DLD1 (cell line): ENCODE data around the gene MED13L.

Experiments
- in situ Hi-C: cut with HindIII; loops from 2 replicates; pipeline ENCODE4 v1.10.0; 2017; ENCODE audit warnings: low sequenced_read_pairs

Gene MED13L

DNA sequence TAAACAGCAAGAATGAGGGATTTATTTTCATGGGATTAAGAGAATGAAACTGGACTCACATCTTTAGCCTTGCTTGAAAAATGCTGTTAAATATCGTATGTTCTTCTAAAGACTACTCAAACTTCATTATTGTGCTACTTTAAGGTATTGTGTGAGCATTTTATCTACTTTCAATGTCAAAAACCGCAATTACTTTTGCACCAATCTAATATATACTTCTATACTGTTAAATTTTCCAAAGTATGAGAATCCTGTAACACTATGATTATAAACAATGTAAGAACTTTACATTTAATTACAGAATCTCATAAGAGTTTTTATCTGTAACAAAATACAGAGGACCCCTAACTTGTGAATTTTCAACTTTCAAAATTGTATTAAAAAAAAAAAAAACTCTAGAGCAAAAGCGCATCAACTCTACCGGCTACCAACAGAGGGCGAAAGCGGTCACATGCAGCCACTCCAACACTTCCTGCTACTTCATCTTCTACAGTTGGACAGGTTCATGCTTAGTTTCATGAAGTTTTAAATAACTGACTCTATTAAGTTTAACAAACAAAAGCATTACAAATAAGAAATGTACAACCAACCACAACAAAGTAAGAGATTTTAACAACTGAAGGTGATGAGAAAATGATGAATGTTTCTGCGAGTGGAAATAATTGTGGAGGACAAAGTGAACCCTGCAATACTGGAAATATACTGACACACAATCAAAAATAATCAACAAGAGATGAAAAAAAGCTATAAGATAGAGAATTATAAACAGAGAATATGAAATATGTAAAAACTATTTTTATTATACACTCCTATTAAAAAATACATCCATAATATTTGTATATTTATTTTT is 210.9 kb downstream of the MED13L start:
- in situ Hi-C loops, result no loop called here

DNA sequence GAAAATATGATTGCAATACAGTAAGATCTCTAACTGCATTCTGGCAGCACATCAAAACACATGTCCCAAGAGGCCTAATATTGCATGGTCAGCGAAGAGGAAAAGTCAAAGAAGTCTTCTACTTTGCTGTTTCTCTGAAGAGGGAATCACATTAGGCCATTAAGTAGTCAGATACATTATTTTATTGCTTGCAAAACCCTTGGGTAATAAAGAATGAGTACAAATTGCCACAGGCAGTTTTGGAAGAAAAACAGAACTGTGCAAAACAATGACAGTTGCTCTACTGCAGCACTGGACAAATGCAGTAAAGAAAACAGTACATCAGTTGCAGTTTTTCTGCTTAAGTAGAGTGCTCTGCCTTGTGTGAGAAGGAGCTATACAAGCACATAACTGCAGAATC is 211.9 kb downstream of the MED13L start:
- in situ Hi-C loops, result no loop called here

DNA sequence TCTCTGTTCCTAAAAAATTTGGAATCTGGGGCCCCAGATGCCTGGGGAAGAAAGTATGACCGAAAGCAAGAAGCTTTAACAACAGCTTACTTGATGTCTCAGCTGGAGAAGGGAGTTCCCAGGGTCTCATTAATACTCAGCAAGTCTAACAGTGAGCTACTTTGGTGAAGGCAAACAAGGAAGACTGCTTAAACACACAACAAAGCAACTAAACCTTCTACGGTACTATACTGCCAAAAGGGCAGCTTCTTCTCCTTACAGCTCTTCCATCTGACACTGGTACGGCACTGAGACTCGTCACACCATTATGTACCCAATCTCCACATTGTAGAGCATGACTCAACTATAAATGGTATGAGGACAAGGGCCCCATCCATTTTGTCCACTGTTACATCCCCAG is 213.0 kb downstream of the MED13L start:
- in situ Hi-C loops, result no loop called here

DNA sequence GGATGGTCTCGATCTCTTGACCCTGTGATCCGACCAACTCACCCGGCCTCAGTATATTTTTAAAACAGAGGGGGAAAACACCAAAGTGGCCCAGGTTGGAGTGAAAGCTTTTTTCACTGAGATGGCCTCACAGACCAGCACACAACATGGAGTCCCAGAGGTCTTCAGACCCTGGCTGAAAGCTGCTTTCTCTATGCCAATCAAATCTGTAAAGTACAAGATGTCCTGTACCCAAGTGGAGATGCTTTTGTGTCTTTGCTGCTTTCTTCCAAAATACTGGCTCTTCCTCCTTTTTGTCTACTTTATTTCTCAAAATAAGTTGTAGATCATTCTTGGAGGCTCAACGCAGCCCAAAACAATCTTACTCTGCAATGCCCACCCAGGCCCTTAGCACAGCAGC is 214.8 kb downstream of the MED13L start:
- in situ Hi-C loops, result no loop called here

DNA sequence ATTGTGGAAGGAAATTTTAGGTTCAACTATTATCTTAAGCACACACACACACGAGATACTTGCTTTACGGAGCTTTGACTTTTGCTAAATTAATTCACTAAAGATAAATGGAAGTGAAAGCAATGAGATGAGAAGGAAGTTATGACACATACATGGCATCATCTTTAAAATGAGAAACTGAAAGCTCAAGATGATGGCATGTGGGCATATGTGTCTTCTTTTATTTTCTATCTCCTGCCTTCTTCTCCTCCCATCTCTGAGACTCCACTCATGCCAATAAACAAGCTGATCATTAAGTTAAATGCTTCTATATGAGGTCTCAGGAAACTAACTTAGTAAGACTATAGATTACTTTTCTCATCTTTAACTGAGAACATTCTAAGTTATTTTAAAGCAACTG is 216.7 kb downstream of the MED13L start:
- in situ Hi-C loops, result no loop called here

DNA sequence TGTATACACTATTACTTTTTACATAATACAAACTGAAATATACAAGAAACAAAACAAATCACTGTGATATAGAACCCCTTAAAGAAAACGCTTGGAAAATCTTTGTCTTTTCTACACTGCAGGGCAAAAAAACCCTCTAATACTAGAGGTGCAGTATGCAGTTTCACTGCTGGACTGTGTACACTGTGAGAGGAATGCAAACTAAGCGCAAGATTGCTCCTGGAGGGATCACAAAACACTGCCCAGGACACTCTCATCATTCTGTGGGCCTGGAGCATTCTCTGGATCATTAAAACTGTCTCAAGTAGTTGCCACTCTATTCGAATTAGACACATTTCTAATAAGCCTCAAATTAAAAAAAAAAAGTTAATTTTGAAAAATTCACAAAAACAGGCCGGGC is 217.6 kb downstream of the MED13L start:
- in situ Hi-C loops, result no loop called here

DNA sequence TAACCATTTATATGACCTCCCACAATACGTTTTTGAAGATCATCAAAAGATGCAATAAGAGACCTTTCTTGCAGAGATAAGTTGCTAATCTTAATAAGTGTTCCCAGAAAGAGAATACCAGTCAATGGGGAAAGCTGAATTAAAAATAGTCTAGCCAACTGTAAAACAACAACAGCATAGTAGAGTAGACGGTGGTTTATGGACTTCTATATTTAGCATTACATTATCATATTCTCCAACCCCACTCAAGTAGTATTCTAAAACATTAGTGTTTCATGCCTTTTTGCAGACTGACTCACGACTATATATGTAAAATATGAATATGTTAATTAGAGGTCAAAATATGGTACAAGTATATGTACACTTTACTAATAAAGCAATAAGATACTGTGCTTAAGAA is 218.9 kb downstream of the MED13L start:
- in situ Hi-C loops, result no loop called here

DNA sequence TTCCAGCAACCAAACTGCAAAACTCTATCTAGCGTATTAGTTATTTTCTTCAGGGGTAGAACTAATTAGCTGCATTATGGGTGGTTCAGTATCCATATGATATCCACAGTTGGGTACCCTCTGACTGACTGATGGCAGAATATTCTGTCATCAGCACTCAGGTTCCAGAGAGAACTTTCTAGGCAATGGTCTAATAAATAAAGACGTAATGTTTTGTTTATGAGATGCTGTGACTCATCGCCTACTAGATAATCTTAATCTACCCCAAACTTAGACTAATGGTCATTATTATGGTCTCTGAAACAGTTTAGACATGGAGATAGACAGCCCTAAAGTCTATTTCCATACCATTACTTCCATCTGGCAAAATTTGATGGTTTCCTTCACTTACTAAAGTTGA is 220.1 kb downstream of the MED13L start:
- in situ Hi-C loops, result no loop called here

DNA sequence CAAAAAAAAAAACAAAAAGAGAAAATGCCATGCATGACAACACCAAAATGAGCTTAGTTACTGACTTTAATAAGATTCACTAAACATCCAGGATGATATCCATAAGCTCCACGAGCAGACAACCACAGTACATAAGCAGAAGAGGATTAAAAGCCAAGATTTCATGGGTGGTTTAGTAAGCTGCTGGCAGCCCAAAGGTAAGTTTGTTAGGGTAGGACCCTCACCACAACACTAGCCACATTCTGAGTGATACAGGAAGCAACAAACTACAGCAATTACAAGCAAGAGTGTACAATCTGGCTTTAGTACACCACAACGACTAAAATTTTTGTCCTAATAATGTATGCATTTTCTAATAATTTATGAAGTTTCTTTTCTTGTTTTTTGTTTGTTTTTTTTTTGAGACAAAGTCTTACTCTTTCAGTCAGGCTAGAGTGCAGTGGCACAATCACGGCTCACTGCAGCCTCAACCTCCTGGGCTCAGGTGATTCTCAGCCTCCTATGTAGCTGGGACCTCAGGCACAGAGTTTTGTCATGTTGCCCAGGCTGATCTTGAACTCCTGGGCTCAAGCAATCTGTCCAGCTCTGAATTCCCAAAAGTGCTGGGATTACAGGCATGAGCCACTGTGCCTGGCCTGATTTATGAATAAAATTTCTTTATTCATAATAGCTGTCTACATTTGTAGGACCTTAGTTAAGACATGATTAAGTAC is 221.4 kb downstream of the MED13L start:
- in situ Hi-C loops, result no loop called here

DNA sequence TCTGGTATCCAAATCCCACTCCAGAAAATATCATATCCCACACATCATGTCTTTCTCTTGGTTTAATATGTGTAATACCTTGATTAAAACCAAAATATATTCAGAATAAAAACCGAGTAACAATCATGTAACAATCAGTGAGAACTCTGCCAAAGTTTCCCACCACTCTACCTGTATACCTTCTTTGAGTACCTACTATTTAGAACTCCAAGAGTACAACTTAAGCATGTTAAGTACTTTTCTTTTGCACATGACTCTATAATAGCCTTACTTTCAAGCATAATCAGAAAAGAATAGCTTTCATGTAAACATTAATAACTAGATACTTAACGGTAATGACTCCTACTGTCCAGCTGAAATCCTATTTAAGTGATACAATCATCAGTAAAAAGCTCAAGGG is 223.2 kb downstream of the MED13L start:
- in situ Hi-C loops, result no loop called here

DNA sequence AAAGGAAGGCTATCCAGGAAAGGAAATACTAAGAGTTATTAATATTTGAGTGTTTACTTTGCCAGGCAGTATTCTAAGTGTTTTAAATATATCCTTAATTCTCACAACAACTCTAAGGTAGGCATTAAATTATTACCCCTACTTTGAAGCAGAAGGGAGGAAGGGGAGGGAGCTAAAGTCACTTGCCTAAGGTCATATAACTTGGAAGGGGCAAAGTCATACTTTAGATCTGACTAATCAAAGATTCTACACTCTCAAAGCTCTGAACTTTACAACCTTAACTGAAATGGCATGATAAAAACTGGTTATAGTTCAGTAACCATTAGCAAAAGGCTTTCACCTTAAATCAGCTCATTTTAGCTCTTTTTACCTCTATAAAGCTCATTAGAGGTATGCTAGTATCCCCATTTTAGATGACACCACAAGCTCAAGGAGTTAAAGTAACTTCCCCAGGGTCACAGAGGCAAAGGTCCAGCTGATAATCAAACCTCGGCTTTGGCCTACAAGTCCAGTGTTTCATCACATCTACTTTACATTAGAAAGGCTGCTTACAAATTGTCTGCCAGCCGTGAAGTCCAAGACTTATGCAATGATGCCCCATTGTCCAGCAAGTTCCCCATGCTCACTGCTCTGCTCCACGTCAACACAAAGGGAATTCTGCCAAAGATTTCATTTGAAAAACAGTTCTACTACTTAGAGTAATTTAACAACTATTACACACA is 223.9 kb downstream of the MED13L start:
- in situ Hi-C loops, result no loop called here

DNA sequence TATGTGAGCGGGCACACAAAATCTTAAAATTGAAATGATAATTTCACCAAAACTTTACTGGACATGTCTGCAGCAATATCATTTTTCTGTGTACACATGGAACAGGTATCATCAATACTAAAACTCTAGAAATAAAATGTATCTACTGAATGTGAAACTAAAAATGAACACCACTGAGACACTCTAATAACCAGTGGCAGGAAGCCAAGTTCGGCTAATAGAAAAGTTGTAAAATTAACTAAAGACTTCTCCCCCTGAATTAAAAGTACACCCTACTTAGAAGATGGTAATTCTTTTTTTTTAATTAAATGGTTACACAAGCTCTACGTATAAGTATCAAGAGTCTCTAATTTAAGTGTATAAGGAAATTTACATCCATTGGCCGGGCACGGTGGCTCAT is 227.2 kb downstream of the MED13L start:
- in situ Hi-C loops, result no loop called here

DNA sequence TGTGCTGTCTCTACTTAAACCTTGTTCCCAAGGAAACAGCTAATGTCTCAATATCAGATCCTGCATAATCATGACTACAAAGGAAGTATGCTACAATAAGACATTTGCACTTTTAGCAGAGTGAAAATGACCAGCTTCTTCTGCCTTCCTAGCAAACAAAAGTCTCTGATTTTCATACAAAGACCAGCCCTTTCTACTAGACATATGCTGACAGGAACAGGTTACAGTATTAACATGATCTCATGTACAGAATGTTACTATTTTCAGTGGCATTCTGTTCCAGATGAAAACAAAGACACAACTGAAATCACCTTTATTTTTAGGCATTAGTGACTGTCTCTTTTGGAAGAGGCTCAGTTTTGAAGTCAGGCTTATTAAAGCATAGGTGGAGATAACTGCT is 228.6 kb downstream of the MED13L start:
- in situ Hi-C loops, result no loop called here

DNA sequence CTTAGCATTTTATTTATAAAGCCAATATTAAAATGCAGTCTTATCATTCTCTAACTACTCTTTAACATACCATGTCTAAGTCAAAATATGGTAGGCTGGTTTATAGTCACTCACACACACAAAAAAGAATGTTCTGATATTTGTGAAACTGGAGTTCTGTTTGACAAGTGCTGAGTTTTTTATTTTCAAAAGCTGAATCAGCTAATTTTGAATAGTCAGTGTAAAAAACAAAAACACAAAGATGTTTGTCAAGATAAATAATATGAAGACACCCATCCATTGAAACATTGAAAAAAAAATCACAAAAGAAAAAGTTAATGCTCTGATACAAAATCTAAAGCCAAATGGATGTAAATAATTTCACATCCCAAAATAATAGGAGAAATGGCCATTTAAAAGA is 231.5 kb downstream of the MED13L start:
- in situ Hi-C loops, result no loop called here

DNA sequence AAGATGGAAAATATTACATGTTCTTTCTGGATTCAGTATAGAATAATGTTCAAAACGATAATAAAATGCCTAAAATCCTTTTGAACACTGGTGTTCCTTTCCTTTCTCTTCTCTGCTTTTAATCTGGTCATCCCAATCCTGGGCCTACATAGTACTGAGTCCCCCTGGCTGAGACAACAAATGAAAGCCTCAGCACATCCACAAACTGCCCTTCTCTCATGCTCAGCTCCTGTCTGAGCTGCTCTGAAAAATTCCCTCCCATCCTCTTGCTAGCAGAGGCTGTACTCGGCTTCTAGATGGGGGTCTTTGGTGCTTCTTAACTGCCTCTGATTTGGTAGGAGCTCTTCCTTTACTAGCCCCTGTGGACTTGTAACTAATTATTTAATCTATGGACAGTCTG is 232.3 kb downstream of the MED13L start:
- in situ Hi-C loops, result no loop called here

DNA sequence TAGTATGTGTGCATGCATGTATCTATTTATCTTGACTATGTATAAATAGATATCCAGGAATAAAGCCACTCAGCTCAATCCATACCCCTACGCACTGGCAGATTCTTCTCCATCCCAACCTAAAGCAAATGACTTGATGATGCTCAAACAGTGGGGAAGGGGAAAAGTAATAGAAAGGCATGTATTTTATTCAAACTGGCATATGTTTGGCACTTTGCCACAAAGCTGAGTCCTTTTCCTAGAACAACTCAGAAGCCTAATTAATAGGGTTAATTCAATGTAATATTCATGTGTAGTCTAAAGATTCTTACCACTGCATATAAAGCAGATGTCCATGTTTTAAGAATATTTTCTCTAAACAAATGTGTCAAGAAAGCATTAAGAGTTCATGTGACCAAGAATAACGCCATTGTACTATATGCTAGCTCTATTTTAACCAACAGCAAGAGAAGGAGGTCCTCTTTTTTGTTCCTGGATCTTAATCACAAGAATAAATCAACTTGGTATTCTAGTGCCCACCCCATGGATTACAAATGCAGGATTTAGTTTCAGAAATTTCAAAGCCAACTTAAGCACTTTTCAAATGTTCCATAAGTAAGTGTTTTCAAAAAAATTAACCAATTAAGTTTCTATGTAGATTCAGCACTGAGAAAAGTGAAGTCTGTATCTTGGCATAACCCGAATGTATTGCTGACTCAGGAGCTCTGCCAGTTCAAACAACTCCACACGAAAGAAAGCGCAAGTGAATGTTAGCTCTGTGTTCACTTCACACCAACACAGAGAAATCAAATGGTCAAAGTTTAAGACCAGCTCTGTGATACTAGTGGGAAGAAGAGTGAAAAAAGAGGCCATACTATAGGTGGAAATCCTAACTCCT is 233.6 kb downstream of the MED13L start:
- in situ Hi-C loops, result no loop called here

DNA sequence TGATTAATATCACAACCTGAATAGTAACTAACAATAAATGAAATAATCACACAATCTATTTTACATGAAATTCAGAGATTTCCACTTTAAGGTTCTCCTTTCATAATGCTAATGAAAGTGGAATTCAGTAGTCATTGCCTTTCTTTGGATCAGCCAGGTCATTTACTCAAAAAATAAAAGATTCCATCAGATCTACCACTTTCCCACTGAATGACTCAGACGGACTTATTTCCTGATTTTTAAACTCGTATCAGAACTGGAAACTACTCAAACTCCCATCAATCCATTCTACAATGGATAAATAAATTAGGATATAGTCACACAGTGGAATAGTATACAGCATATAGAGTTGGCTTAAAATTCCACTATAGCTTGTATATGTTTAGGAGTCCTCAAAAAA is 237.1 kb downstream of the MED13L start:
- in situ Hi-C loops, result no loop called here

DNA sequence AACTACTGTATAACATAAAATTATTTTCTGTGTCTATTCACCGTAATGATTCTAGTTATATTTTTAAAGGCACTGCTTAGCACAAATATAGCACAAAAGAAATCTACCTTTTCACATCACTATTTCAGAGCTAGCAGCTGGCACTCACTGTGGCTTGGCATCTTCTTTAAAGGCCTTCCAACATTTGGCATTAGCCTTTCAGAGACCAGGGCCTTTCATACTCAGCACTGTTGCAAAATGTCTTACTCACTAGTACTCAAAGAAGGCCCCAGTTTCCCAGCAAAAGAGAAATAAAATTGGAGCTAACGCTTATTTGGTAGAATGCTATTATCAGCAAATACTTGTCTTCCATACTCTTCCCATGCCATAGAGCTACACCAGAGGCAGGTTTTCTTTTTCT is 238.4 kb downstream of the MED13L start:
- in situ Hi-C loops, result no loop called here

DNA sequence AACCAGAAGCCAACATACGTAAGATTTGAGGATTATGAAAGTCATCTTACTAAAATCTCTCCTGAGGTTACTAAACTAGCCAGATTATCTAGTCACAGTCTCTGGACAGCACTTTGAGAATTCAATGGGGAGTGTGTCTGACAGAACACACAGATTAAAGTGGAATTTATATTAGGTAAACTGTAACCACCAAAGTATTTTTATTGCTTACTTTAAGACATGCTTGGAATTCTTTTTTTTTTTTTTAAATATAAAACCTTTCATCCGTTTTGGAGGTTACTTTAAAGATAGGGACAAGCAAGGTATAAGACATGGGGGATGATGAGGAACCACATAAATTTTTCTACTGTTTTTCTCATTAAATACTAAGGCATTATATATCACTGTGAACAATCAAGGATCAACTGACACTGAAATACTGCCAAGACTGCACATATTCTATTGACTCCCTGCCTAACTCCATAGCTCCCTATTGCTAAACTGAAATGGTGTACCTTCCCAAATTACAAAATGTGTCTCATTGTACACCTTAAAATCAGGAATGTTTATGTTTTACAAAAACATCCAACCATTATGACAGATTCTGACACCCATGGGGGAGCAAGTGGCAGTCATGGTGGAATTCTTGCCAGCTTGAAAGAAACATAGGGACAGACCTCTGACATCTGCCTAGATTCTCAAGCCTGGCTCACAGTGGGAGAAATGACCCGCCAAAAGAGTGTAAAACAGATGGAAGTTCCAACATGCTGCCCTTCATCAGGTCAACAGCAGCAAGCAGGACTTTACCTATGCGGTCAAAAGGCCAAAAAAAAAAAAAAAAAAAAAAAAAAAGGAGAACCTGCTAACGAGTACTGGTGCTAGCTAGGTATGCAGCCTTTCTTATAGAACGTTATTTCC is 239.3 kb downstream of the MED13L start:
- in situ Hi-C loops, result no loop called here

DNA sequence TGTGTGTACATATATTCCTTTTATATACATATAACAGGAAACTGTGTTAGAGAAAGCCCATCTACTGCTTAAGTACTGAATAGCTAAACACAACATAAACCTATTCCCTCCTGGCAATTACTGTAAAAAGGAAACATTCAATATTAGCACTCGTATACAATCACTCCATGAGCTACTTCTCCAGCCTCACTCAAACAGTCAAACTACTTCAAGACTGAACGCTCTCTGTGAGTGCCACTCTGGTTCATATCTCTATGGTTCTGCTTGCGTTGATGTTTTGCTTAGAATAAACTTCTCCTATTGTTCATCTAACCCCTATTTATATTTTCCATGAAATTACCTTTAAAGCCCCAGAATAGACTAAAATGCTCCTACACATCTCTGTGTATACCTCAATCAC is 243.7 kb downstream of the MED13L start:
- in situ Hi-C loops, result no loop called here
